Right atrium auricular region (tissue), 2 donors: ENCODE results near the gene NAV3. TPM values are rescaled to one million over a fixed set of nuclear protein-coding genes. Genes with fewer than 3 reads are reported as not detected.

ENCODE experiments used
- DNase-seq: peaks from one replicate; pipeline ENCODE4 v3.0.0-alpha.2; 2019; ENCODE audit warnings: low spot score
- H3K27ac ChIP-seq, 2 donors: fragments of 200-600 bp; sonication (generic); 1 replicate in 1 of 2; 2 replicates in 1 of 2; pipeline ENCODE4 v1.5.1; 2016 to 2019
- H3K27me3 ChIP-seq, 2 donors: fragments of 200-600 bp; sonication (generic); one replicate each; pipeline versions ENCODE4 v1.5.1 to v1.6.0; 2017 to 2019
- H3K36me3 ChIP-seq: fragments of 200-600 bp; sonication (generic); one replicate; pipeline ENCODE4 v1.5.1; 2016
- H3K4me1 ChIP-seq, 2 donors: fragments of 200-600 bp; sonication (generic); one replicate each; pipeline versions ENCODE4 v1.5.1 to v1.6.0; 2017 to 2019
- H3K4me3 ChIP-seq, 2 donors: fragments of 200-600 bp; sonication (generic); 1 replicate in 1 of 2; 2 replicates in 1 of 2; pipeline ENCODE4 v1.5.1; 2017 to 2019; ENCODE audit warnings: mild to moderate bottlenecking in 1 of 2, moderate library complexity in 1 of 2
- H3K9me3 ChIP-seq, 2 donors: fragments of 200-600 bp; sonication (generic); one replicate each; pipeline ENCODE4 v1.5.1; 2019
- CTCF ChIP-seq, 2 donors: fragments of 200-600 bp; sonication (generic); IDR thresholded peaks; one replicate each; pipeline ENCODE4 v1.5.1; 2019; ENCODE audit warnings: antibody characterized with exemption in 2 of 2
- total RNA-seq, 2 donors: library from RNA; depleted of rRNA; stranded (reverse); fragments of >200 nt; gene quantifications; one replicate each; pipeline ENCODE4 v1.1.0, GENCODE V29; 2016

Gene NAV3
- total RNA-seq, 2 donors from 2014 or later = 4.4 to 5.1 TPM

GRCh38 chr12:78185109-78185508 is 354.4 kb downstream of the NAV3 start:
- H3K27me3 ChIP-seq = no peaks in the 10 kb centered on the region
- H3K36me3 ChIP-seq = no peaks in the 10 kb centered on the region
- H3K4me1 ChIP-seq = no peaks in the 10 kb centered on the region
- TF ChIP-seq CTCF (IDR thresholded peaks at IDR 0.05) = no peak
- H3K4me3 ChIP-seq = no peak overlapping the region
- no peak for DNase-seq
- no peak overlapping the region for H3K27ac ChIP-seq
- no peaks in the 10 kb centered on the region for H3K9me3 ChIP-seq

- Histone ChIP-seq H3K4me3 (no peak overlapping the region), H3K27me3 (no peaks in the 10 kb centered on the region), H3K36me3 (no peaks in the 10 kb centered on the region), H3K9me3 (no peaks in the 10 kb centered on the region), H3K4me1 (no peaks in the 10 kb centered on the region), H3K27ac (no peak overlapping the region)
- TF ChIP-seq CTCF (IDR thresholded peaks at IDR 0.05) = no peak
- DNase-seq = no peak
These were observed 355.0 kb downstream of the NAV3 start for GRCh38 chr12:78185651-78186050.

GRCh38 chr12:78186670-78187069 is 356.0 kb downstream of the NAV3 start:
- no peaks in the 10 kb centered on the region for H3K27me3 ChIP-seq
- H3K36me3 ChIP-seq = no peaks in the 10 kb centered on the region
- no peak overlapping the region for H3K4me3 ChIP-seq
- DNase-seq = no peak
- no peaks in the 10 kb centered on the region for H3K4me1 ChIP-seq
- H3K9me3 ChIP-seq = no peaks in the 10 kb centered on the region
- no peak overlapping the region for H3K27ac ChIP-seq
- no peak for TF ChIP-seq CTCF (IDR thresholded peaks at IDR 0.05)

- TF ChIP-seq CTCF (IDR thresholded peaks at IDR 0.05) = no peak
- Histone ChIP-seq H3K4me1 (no peaks in the 10 kb centered on the region), H3K27ac (no peak overlapping the region)
These were observed 357.0 kb downstream of the NAV3 start for GRCh38 chr12:78187741-78188140.

GRCh38 chr12:78189656-78190055 is 359.0 kb downstream of the NAV3 start:
- no peak for TF ChIP-seq CTCF (IDR thresholded peaks at IDR 0.05)
- Histone ChIP-seq H3K4me1 (no peaks in the 10 kb centered on the region), H3K9me3 (no peaks in the 10 kb centered on the region), H3K36me3 (no peaks in the 10 kb centered on the region), H3K27me3 (no peaks in the 10 kb centered on the region), H3K27ac (no peak overlapping the region), H3K4me3 (no peak overlapping the region)
- no peak for DNase-seq

More at GRCh38 chr12:78187741-78188140, 357.0 kb downstream of the NAV3 start:
- no peaks in the 10 kb centered on the region for H3K27me3 ChIP-seq
- H3K36me3 ChIP-seq = no peaks in the 10 kb centered on the region
- H3K4me3 ChIP-seq = no peak overlapping the region
- DNase-seq = no peak
- no peaks in the 10 kb centered on the region for H3K9me3 ChIP-seq

- Histone ChIP-seq H3K4me1 (no peaks in the 10 kb centered on the region), H3K9me3 (no peaks in the 10 kb centered on the region)
- TF ChIP-seq CTCF (IDR thresholded peaks at IDR 0.05) = no peak
These were observed 360.9 kb downstream of the NAV3 start for GRCh38 chr12:78191611-78192010.

More at GRCh38 chr12:78191611-78192010, 360.9 kb downstream of the NAV3 start:
- no peak overlapping the region for H3K4me3 ChIP-seq
- no peaks in the 10 kb centered on the region for H3K36me3 ChIP-seq
- no peak for DNase-seq
- H3K27ac ChIP-seq = no peak overlapping the region
- H3K27me3 ChIP-seq = no peaks in the 10 kb centered on the region
